Ureter (tissue), 1 donor: ENCODE measurements around the gene SEL1L. TPM values are rescaled to one million over a fixed set of nuclear protein-coding genes. Genes with fewer than 3 reads are reported as not detected.
"Not testable (repeated sequence)": the region's sequence is repeated elsewhere in the genome, so short reads cannot be mapped to it uniquely, and the experiment has no call there.

Experiments
- DNase-seq: peaks from one replicate; pipeline ENCODE4 v3.0.0-alpha.2; 2020; ENCODE audit warnings: low spot score
- total RNA-seq: library from RNA; stranded (reverse); gene quantifications from one replicate; pipeline ENCODE4 v1.2.4, GENCODE V29; 2023
- donor health status: DM: yes; HTN: yes; CAD: no.

SEL1L gene
- total RNA-seq, 1 donor from 2014 or later: 87.8 TPM

DNA sequence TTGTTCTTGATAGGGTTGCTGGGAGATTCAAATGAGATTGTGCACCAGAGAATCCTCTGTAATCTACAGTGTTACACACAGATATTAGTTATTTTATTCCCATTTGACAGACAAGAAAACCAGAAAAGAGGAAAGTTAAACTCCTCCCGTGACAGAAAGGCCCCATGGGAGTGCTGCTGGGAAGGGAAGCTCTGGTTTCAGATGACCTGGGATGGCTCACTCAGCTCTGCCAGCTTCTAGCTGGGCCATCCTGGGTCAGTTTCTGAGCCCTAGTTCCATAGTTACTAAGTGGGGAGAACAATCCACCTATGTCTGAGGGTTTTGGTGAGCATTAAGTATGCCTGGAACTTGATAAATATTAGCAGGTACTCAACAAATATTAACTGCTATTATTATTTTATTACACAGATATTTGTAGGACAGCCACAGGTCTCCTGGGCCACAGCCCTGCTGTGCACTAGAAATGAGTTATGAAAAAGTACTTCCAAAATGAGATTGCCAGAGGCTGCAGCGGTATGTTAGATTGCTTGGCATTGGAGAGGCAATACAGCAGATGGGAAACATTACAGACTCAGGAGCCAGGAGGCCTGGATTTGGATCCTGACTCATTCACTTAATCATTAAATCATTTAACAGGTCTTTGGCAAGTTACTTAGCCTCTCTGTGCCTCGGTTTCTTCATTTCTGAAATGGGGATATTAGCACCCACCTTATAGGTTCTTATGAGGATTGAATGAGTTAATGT is 86.5 kb downstream of the SEL1L start:
- no peak for DNase-seq

DNA sequence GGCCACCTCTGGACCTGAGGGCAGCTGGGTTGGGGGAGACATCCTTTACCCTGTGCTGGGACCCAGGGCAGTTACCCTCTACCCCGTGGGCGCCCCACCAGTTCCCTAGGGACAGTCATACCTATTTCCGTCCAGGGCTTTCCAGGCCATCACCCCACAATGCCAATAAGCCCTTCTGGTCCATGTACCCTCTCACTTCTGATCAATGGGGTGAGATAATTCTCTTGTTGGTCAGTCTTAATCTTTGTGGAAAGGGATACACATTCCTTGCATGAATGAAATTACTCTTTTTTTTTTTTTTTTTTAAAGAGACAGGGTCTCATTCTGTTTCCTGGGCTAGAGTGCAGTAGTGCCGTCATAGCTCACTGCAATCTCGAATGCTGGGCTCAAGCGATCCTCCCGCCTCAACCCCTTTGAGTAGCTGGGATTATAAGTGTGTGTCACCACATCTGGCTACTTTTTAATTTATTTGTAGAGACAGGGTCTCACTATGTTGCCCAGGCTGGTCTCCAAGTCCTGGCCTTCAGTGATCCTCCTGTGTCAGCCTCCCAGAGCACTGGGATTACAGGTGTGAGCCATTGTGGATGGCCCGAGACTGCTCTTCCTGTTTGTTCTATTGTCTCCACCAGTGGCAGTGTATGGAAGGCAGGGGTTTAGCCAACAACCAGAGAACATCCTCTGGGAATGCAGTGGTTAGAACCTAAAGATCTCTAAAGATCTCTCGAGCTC is 87.2 kb downstream of the SEL1L start:
- DNase-seq: no peak

DNA sequence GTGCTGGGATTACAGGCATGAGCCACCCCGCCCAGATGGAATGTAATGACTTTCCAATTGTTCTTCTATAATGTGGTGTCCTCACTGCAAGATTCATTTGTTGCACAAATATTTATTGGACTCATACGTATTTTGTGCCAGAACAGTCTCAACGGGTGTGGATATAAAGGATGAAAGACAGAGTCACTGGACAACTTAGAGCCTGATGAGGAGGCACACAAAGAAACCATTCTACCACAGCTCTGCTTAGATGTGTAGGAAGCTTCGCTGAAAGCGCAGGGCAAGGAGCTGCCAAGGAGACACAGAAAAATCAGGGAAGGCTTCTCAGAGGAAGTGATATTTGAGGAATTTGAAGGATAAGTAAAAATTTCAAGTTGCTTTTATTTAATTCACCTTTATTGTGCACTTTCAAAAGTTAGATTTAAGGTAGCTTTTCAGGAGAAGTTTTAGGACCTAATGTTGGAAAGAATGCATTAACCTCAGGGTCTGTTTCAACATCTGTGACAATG is 92.0 kb downstream of the SEL1L start:
- no peak for DNase-seq

DNA sequence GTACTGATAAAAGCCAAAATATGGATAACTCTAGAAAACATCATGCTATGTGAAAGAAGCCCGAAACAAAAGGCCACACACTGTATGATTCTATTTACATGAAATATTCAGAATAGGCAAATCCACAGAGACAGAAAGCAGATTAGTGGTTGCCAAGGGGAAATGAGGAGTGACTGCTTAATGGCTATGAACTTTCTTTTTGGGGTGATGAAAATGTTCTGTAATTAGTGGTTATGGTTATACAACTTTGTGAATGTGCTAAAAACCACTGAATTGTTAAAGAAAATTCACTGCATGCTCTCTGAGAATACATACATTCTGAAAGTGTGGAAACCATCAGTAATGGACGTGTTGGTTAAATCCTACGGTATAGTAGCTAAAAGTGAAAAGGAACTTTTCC is 93.6 kb downstream of the SEL1L start:
- no peak for DNase-seq

DNA sequence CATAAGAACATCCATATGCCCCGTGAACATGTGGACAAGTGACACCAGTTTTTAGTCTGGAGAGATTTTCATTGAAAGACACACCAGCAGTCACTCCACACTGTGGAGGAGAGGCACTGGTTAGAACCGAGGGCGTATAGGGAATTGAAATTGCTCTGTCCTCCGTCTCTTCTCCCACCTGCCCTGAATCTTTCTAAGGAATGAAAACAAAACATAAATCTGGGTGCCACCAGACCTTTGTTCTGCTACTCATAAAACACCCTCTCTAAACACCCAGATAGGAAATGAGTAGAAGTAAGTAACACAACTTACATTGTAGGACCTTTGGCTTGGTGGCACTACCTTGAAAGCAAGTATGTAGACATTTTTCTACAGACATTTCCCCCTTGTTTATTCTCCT is 96.4 kb downstream of the SEL1L start:
- DNase-seq: no peak

DNA sequence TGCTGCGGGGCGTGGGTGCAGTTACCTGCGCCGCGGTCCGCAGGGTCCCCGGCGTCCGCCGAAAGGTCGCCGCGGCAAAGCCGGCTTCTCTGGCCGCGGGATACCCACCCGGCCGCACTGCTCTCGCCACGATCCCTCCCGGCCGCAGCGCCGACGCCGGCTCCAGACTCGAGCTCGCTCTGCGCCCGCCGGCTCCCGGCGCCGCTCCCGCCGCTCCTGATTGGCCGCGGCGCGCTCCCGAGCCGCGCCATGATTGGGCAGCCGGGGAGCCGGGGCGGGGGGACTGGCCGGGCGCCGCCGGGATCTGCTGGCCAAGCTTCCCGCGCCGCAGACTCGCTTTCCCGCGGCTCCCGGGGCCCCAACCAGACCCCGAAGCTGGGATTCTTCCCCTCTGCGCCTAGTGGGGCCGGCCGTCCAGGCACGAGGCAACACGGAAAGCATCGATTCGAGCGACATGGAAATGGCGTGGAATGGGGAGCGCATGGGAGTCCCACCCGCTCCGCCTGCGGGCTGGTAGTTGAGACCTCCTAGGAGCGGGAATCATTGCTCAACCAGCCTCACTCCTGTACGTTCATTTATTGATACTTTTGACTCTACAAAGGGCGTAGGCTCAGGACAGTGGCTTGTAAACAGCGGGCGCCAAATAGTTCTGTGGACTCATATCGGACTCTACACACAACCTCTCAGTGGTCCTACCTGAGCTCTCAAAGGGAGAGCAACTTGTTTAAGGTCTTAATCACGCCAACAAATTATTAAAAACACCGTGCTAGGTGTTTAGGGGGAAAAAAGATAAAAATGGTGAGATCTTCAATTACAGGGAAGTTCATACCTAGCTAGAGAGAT is 97.1 kb downstream of the SEL1L start:
- peak; percentile 75 for DNase-seq

DNA sequence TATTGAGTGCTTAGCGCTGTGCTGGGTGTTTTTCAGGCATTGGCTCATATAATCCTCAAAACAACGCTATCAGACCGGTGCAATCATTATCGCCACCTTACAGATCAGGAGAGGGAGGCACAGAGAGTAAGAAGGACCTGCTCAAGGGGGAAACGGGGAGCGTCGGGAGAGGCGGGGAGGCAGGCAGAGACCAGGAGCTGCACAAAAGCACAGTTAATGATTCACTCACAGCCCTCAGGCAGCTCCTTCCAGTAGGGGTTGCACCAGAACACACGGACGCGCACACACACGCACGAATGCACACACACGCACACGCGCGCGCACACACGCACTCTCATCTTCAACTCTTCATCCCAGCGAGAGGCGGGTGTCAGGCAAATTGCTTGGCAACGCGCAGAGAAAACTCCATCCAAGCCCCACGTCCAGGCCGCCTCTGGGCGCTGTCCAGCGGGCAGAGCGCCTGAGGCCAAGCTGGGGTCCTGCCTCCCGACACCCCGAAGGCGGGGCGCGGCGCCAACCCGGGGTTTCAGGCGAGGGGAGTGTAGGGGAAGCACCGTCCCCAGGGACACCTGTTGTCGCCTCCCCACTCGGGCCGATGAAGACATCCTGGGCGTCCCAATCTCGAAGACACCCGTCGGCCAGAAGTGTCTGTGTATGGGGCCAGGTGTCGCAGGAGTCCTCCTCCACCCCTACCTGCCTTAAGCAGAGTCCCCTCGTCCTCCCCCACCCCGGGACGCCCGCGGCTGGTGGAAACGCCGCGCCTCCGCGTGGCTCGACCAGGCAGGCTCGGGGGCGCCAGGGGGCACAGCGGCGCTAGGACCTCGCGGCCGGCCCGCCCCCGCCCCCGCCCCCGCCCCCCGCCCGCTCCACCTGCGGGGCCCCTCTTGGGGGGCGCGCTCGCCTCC is 98.0 kb downstream of the SEL1L start:
- DNase-seq: peak; percentile 50

DNA sequence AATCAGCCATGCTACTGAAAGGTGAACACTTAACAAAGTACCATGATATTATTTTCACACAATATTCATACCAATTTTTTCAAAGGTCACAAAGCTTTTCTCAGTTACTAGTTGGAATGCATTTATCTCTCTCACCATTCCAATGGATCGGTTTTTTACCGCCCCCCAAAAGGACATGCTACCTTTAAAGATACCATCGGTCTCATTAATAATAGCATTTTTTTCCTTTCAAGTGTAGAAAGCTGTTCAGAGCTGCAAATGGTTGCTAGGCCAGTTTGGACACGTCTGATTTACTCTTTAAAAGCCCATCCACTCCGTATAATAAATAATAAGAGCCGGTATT is 98.6 kb downstream of the SEL1L start:
- no peak for DNase-seq

DNA sequence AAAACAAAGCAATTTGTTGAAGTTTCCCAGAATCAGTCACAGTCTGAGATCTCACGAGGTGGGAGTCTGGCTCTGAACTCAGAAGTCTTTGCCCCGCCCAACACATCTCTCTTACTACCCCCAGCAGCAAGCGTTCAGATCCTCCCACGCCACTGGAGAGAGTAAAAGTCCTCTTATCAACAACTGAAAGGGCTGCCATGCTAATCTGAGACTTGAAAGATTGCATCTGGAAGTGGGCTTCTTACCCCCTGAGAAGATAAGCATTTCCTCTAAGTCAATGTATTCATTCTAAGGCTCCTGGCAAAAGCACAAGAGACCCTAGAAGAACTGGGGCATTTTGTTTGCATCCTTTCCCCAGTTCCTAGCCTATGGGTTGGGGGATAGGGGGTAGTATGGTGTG is 99.4 kb downstream of the SEL1L start:
- no peak for DNase-seq

DNA sequence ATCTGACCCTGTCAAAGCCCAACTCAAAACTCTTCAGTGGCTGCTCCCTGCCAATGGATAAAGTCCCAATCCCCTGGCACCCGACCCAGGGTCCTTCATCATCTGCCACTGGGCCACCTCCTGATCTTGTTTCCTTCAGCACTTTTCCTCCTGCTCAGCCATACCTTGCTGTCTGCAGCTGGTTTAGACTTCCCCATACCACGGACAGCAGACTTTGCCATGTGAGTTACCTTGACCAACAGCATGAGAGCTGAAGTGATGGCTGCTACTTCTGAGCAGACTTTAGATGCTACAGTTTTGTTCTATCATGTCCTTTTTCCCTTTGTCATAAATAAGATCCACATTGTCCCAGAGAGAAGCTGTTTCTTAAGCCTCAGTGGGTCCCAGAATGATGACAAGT is 100.3 kb downstream of the SEL1L start:
- no peak for DNase-seq

DNA sequence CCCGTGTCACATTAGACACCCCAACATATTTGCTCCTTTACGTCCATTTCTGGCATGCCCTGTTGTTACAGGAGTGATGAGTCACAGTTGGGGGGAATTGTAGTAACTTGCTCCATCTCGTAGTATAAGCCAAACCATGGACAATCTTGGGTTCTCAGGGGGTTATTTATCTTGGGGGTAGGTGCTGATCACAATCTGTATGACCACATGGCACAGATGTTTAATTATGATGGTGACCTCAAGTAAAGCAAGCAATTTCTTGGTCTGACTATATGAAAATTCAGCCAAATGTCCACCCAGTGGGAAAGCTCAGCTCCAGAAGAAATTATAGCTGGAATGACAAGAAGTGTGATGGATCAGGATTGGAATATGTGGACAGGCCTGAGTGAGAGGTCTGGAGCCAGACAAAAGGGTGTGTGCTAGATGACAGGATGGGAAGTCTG is 101.4 kb downstream of the SEL1L start:
- no peak for DNase-seq

DNA sequence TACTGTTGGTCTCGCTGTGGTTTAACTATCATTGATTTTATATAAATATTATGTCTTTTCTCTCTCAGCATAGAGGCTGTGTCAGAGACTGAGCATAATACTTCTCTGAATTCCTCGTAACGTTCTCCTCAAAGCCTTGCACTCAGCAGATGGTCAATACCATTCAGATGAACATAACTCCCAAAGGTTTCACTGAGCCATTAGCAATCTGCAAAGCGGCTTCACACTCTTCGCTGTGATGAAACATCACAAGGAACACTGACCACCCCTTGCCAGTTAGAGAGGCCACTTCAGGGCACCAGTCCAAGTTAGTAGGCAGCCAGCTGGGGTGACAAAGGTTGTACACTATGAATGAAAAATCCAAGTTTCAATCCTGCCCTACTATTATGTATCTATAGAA is 103.4 kb downstream of the SEL1L start:
- DNase-seq: no peak

DNA sequence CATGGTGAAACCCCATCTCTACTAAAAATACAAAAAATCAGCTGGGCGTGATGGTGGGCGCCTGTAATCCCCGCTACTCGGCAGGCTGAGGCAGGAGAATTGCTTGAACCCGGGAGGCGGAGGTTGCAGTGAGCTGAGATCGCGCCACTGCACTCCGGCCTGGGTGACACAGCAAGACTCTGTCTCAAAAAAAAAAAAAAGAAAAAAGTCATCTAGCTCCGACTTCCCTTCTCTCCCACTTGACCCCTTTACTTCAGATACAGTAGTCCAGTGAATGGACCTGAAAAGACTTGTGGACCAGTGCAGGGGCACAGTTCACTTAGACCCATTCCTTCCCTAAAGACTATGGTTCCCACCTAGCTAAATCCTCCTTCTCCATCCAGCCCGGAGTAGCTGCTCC is 103.9 kb downstream of the SEL1L start:
- DNase-seq: not testable (repeated sequence)

DNA sequence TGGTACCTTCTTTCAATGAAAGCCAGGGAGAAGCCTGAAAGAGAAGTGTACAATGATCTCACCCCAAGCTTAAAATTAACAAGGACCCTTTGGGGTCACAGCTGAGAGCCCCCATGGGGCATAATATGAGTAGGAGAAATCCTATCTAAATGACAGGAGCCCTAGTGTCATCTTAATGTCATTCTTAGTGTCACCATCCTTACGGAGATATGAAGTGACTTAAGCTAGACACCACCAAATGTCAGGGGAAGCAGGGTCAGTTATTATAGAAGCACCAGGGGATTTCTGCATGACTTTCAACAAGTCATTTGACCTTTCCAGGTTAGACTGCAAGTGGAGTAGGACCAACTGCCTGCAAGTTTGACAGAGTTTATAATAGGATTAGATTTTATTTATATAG is 104.6 kb downstream of the SEL1L start:
- no peak for DNase-seq

DNA sequence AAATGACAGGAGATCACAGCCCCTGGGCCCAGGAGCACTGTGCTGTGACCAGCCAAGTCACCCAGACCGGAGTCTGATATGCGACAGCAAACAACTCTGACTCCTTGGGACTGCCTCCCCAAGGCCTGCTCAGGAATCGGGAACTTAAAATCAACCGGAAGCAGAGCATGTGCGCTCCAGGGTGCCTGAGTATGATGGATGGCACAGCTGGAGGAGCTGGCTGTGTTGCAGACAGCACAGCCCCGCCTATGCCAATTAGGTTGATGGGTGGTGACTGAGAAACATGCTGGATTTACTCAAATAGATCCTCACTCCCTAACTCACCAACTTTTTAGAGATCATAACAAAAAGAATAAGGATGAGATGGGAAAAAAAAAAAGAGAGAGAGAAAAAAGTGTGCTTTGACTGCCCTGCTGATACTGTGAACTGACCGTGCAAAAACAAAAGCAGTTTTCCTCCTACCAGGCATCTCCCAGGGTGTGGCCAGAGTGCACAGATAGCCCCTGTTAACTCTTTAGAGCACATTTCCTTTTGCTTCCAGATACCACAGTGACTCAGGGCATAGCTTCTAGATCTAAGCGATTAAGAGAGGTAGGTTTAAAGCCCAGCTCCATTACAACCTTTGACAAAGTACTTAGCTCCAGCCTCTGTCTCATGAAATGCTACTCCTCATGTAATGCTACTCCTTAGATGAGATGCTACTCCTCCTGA is 106.2 kb downstream of the SEL1L start:
- DNase-seq: peak; percentile 58

DNA sequence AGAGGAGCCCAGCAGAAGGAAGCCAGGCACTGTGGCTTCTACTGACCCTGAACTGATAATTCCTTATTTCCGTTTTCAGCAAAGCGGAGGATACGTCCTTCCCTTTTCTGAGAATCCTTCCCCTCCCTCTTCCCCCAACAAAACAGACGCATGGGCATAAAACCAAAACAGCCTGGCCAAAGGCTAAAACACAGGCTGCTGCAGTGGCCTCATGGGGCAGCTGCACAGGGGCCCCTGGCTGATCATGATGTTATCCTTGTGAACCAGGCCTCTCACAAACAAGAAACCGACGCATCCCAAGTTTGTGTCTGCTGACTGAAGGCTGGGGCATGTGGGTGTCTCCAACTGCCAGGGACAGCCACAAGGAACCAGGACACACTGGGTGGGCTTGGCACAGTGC is 110.1 kb downstream of the SEL1L start:
- DNase-seq: no peak
